K562 (cell line): Measurements from ENCODE around the gene CCR6. TPM values are rescaled to one million over a fixed set of nuclear protein-coding genes. Genes with fewer than 3 reads are reported as not detected.
A peak's percentile ranks its signal among the peaks of the same experiment; 100 is the strongest.

Source experiments
- ATF3 ChIP-seq, 2 experiments: fragments of 450-650 bp in 1 of 2; sonication (generic) in 1 of 2; formaldehyde crosslinking in 1 of 2; IDR thresholded peaks in 1 of 2; conservative IDR thresholded peaks in 1 of 2; 2 replicates each; pipeline versions ENCODE4 v1.6.1 to v1.8.1; 2016 to 2023; ENCODE audit warnings: mild to moderate bottlenecking in 2 of 2, moderate library complexity in 2 of 2, inconsistent platforms in 1 of 2, missing genetic modification reagents in 1 of 2
- BCLAF1 ChIP-seq, 2 experiments: fragments of 450-650 bp in 1 of 2; IDR thresholded peaks; 2 replicates each; pipeline ENCODE4 v1.6.1; 2011 to 2017; ENCODE audit warnings: low read depth in 2 of 2, antibody characterized with exemption in 1 of 2, borderline replicate concordance in 1 of 2, low read length in 1 of 2, mild to moderate bottlenecking in 1 of 2, mixed read lengths in 1 of 2; ENCODE audit not compliant: control insufficient read depth in 1 of 2
- E2F1 ChIP-seq: sonication (generic); formaldehyde crosslinking; IDR thresholded peaks from 2 replicates; pipeline ENCODE4 v1.8.1; 2023; ENCODE audit warnings: mild to moderate bottlenecking, missing genetic modification reagents, moderate library complexity
- IRF9 ChIP-seq: fragments of 450-650 bp; IDR thresholded peaks from 2 replicates; pipeline ENCODE4 v1.6.1; 2016; ENCODE audit warnings: missing biosample characterization, missing genetic modification characterization
- MBD2 ChIP-seq: sonication (generic); IDR thresholded peaks from 2 replicates; pipeline ENCODE4 v1.6.1; 2016; ENCODE audit warnings: low read depth, borderline replicate concordance
- NFATC3 ChIP-seq: fragments of 450-650 bp; IDR thresholded peaks from 2 replicates; pipeline ENCODE4 v1.6.1; 2017; ENCODE audit warnings: mild to moderate bottlenecking
- NFE2 ChIP-seq: IDR thresholded peaks from 2 replicates; pipeline ENCODE4 v1.6.1; 2014; ENCODE audit warnings: antibody characterized with exemption, low read depth
- PREB ChIP-seq: sonication (generic); formaldehyde crosslinking; IDR thresholded peaks from 2 replicates; pipeline ENCODE4 v1.8.1; 2023; ENCODE audit warnings: mild to moderate bottlenecking, missing genetic modification reagents
- RB1 ChIP-seq: fragments of 450-650 bp; IDR thresholded peaks from 2 replicates; pipeline ENCODE4 v1.6.1; 2017; ENCODE audit warnings: low read depth, mild to moderate bottlenecking
- SMAD3 ChIP-seq: fragments of 450-650 bp; formaldehyde crosslinking; conservative IDR thresholded peaks from 2 replicates; pipeline ENCODE4 v1.4.0; 2020; ENCODE audit warnings: mild to moderate bottlenecking
- SP1 ChIP-seq: sonication (generic); formaldehyde crosslinking; IDR thresholded peaks from 2 replicates; pipeline ENCODE4 v1.8.1; 2022; ENCODE audit warnings: mild to moderate bottlenecking, missing genetic modification reagents
- TAL1 ChIP-seq: fragments of 450-650 bp; IDR thresholded peaks from 2 replicates; pipeline ENCODE4 v1.6.1; 2016; ENCODE audit warnings: mild to moderate bottlenecking
- ZBTB9 ChIP-seq: fragments of 450-650 bp; formaldehyde crosslinking; IDR thresholded peaks from 2 replicates; pipeline ENCODE4 v1.4.0; 2020; ENCODE audit warnings: mild to moderate bottlenecking, moderate library complexity
- ZNF253 ChIP-seq: fragments of 250-450 bp; sonication (Bioruptor Pico); conservative IDR thresholded peaks from 2 replicates; pipeline ENCODE4 v1.6.1; 2021; ENCODE audit warnings: mild to moderate bottlenecking
- ZNF395 ChIP-seq: fragments of 200-800 bp; sonication (Bioruptor generic); IDR thresholded peaks from 2 replicates; pipeline ENCODE4 v1.6.1; 2017; ENCODE audit warnings: missing genetic modification characterization, missing compliant biosample characterization
- ZNF644 ChIP-seq: fragments of 200-800 bp; sonication (Bioruptor generic); IDR thresholded peaks from 2 replicates; pipeline ENCODE4 v1.6.1; 2016; ENCODE audit warnings: low read depth, missing genetic modification characterization, missing compliant biosample characterization
- ZNF766 ChIP-seq: fragments of 200-800 bp; sonication (Bioruptor generic); conservative IDR thresholded peaks from 2 replicates; pipeline ENCODE4 v1.6.1; 2016; ENCODE audit warnings: missing genetic modification characterization, missing compliant biosample characterization
- ZNF79 ChIP-seq: fragments of 250-450 bp; sonication (Bioruptor Pico); IDR thresholded peaks from 2 replicates; pipeline ENCODE4 v1.4.0; 2020; ENCODE audit warnings: low read depth, mild to moderate bottlenecking, moderate library complexity
- polyA plus RNA-seq, 8 experiments: library from polyadenylated mRNA; depleted of rRNA in 4 of 8; stranded (reverse) in 5 of 8; unstranded in 3 of 8; fragments of >200 nt; fragmentation: Nextera tagmentation in 2 of 8; fragmentation: Illumina TruSeq in 1 of 8; extraction: Ambion mirVana in 2 of 8; extraction: Trizol in 1 of 8; gene quantifications; 2 replicates each; pipeline versions ENCODE4 v1.2.1 to v1.2.3, GENCODE V29; 2011 to 2014; ENCODE audit warnings: inconsistent platforms in 1 of 8, missing spikeins in 1 of 8
- total RNA-seq, 7 experiments: library from RNA; depleted of rRNA in 6 of 7; stranded (reverse); fragments of >200 nt in 6 of 7; fragmentation: Illumina TruSeq in 2 of 7; extraction: Trizol in 2 of 7; gene quantifications; 2 replicates each; pipeline versions ENCODE4 v1.2.1 to v1.2.3, GENCODE V29; 2011 to 2021; ENCODE audit warnings: low replicate concordance in 1 of 7

The CCR6 gene
- total and polyA plus RNA-seq, 9 of the 15 experiments (the other 6 are each of a cell fraction or from before 2014, with no cell fraction given): not detected

- TF ChIP-seq E2F1 (CRISPR knock-in tag): no peak
- TF ChIP-seq ATF3 (IDR thresholded peaks at IDR 0.05): 0 out of 2 replicates have a peak, but pooled peaks have one; percentile 10
- TF ChIP-seq ATF3 (CRISPR knock-in tag; conservative IDR thresholded peaks at IDR 0.05): no peak
- no peak for TF ChIP-seq ZNF79 (CRISPR knock-in tag)
- TF ChIP-seq MBD2: no peak
- no peak for TF ChIP-seq RB1
- peak; percentile 85 for TF ChIP-seq ZNF395 (CRISPR knock-in tag)
- TF ChIP-seq PREB (CRISPR knock-in tag): no peak
- no peak for TF ChIP-seq ZNF766 (CRISPR knock-in tag)
- no peak for TF ChIP-seq NFATC3
- peak; percentile 73 for TF ChIP-seq ZNF644 (tag)
- no peak for TF ChIP-seq NFE2
- no peak for TF ChIP-seq ZNF253
- TF ChIP-seq ZBTB9 (CRISPR knock-in tag): no peak
- TF ChIP-seq TAL1: peak; percentile 92
- TF ChIP-seq BCLAF1 (IDR thresholded peaks at IDR 0.05; ENCODE audit: borderline replicate concordance in 1 of 2, control insufficient read depth in 1 of 2, low read depth in 2 of 2, low read length in 1 of 2): no peak
- TF ChIP-seq SP1 (CRISPR knock-in tag): no peak
- peak; percentile 68 for TF ChIP-seq IRF9 (tag)
- TF ChIP-seq SMAD3 (CRISPR knock-in tag): peak; percentile 77
Observed at GRCh38 chr6:167100241-167100674, 22.6 kb upstream of the CCR6 start (continued).
